K562 (cell line): Measurements from ENCODE around the gene ZNF148. TPM values are rescaled to one million over a fixed set of nuclear protein-coding genes. Genes with fewer than 3 reads are reported as not detected.

ENCODE experiments used
- ATAC-seq: fragments of 200-7000 bp; cut with Tn5 transposase; 3 replicates; pipeline ENCODE4 v1.9.1; 2020; ENCODE audit warnings: moderate library complexity
- BruUV-seq: library from RNA; stranded (reverse); fragments of 400-500 nt; replicated peaks from 2 replicates; lab custom pipeline; 2021; lab: Mats Ljungman, UMichigan
- CTCF ChIA-PET: fragments of 300-600 bp; formaldehyde crosslinking; extraction: SDS; loops from one replicate; lab custom pipeline; 2021; ENCODE audit warnings: low intra/inter-chr PET ratio; lab: Yijun Ruan, JAX
- POLR2A ChIA-PET: fragments of 300-600, 350-650 bp; sonication (Branson Sonifier 250); formaldehyde crosslinking; extraction: SDS; loops from one replicate; lab custom pipeline; 2021; ENCODE audit warnings: antibody characterized with exemption, inconsistent platforms; lab: Yijun Ruan, JAX
- DNase-seq, 4 experiments: peaks; one replicate each; pipeline versions ENCODE4 v3.0.0 to v3.0.0-alpha.2; 2011 to 2018; ENCODE audit warnings: low spot score in 3 of 4, mixed read lengths in 3 of 4; ENCODE audit errors: extremely low read depth in 1 of 4
- FAIRE-seq: peaks from 2 replicates; lab custom pipeline; 2011; peaks lifted over from hg19 to GRCh38; lab: Jason Lieb, UNC
- H2AFZ ChIP-seq: 2 replicates; pipeline ENCODE4 v1.6.0; 2011; ENCODE audit warnings: low read depth, low read length, control low read depth, inconsistent platforms
- H3K27ac ChIP-seq: fragments of 200-600 bp; 3 replicates; pipeline ENCODE4 v1.8.0; 2011; ENCODE audit warnings: low read depth, mild to moderate bottlenecking, control low read depth, inconsistent platforms, low read length, moderate library complexity, mixed read lengths; ENCODE audit errors: extremely low read depth
- H3K27me3 ChIP-seq, 2 experiments: fragments of 300-600 bp in 1 of 2; 2 replicates in 1 of 2; 3 replicates in 1 of 2; pipeline versions ENCODE4 v1.6.0 to v1.8.0; 2011; ENCODE audit warnings: inconsistent platforms in 2 of 2, low read length in 2 of 2, mild to moderate bottlenecking in 1 of 2, mixed read lengths in 1 of 2, moderate library complexity in 1 of 2; ENCODE audit not compliant: control insufficient read depth in 2 of 2, insufficient read depth in 2 of 2
- H3K36me3 ChIP-seq: fragments of 300-600 bp; 3 replicates; pipeline ENCODE4 v1.8.0; 2011; ENCODE audit warnings: mild to moderate bottlenecking, low read length, inconsistent platforms; ENCODE audit not compliant: control insufficient read depth, insufficient read depth
- H3K4me1 ChIP-seq, 2 experiments: fragments of 200-600 bp in 1 of 2; replicated peaks in 1 of 2; 2 replicates in 1 of 2; 3 replicates in 1 of 2; pipeline versions ENCODE4 v1.5.1 to v1.8.0; 2011; ENCODE audit warnings: inconsistent platforms in 2 of 2, low read length in 2 of 2, mild to moderate bottlenecking in 1 of 2, mixed read lengths in 1 of 2, moderate library complexity in 1 of 2; ENCODE audit not compliant: control insufficient read depth in 2 of 2, insufficient read depth in 2 of 2
- H3K4me2 ChIP-seq: 2 replicates; pipeline ENCODE4 v1.6.1; 2011; ENCODE audit warnings: low read length, control low read depth, inconsistent platforms, mixed read lengths; ENCODE audit not compliant: insufficient read depth
- H3K4me3 ChIP-seq: fragments of 200-600 bp; sonication (generic), shearing (Covaris generic); 2 replicates; pipeline ENCODE4 v1.5.1; 2016; ENCODE audit warnings: control low read depth, inconsistent platforms
- H3K79me2 ChIP-seq: fragments of 200-600 bp; 3 replicates; pipeline ENCODE4 v1.8.0; 2011; ENCODE audit warnings: low read length, inconsistent platforms; ENCODE audit not compliant: control insufficient read depth, insufficient read depth
- H3K9ac ChIP-seq, 2 experiments: 2 replicates each; pipeline versions ENCODE4 v1.6.0 to v1.6.1; 2011; ENCODE audit warnings: low read depth in 2 of 2, low read length in 2 of 2, control low read depth in 1 of 2, inconsistent platforms in 1 of 2, mild to moderate bottlenecking in 1 of 2, mixed read lengths in 1 of 2; ENCODE audit not compliant: insufficient read depth in 1 of 2
- H3K9me1 ChIP-seq: one replicate; pipeline ENCODE4 v1.6.0; 2011; ENCODE audit warnings: inconsistent platforms, mild to moderate bottlenecking, low read length, moderate library complexity; ENCODE audit not compliant: control insufficient read depth, insufficient read depth
- H3K9me3 ChIP-seq: replicated peaks from 2 replicates; pipeline ENCODE4 v1.5.1; 2011; ENCODE audit warnings: low read depth, low read length, inconsistent platforms; ENCODE audit not compliant: control insufficient read depth, insufficient read depth
- H4K20me1 ChIP-seq: replicated peaks from 2 replicates; pipeline ENCODE4 v1.6.1; 2011; ENCODE audit warnings: low read length, inconsistent platforms, mixed read lengths; ENCODE audit not compliant: control insufficient read depth, insufficient read depth
- ATF7 ChIP-seq: fragments of 450-650 bp; IDR thresholded peaks from 2 replicates; pipeline ENCODE4 v1.7.1; 2014; ENCODE audit warnings: mild to moderate bottlenecking, moderate library complexity
- BCL6 ChIP-seq: fragments of 250-450 bp; sonication (Bioruptor Pico); IDR thresholded peaks from 2 replicates; pipeline ENCODE4 v1.4.0; 2020
- HDAC1 ChIP-seq, 2 experiments: fragments of 450-650 bp; IDR thresholded peaks; 2 replicates each; pipeline ENCODE4 v1.6.1; 2016 to 2017; ENCODE audit warnings: inconsistent platforms in 1 of 2, mild to moderate bottlenecking in 1 of 2, moderate library complexity in 1 of 2
- PTRF ChIP-seq: fragments of 450-650 bp; IDR thresholded peaks from 2 replicates; pipeline ENCODE4 v1.6.1; 2016; ENCODE audit warnings: mild to moderate bottlenecking, missing genetic modification characterization, missing compliant biosample characterization
- SRF ChIP-seq, 2 experiments: fragments of 250-450, 450-650 bp in 1 of 2; sonication (Bioruptor Pico) in 1 of 2; sonication (generic) in 1 of 2; formaldehyde crosslinking; IDR thresholded peaks; 2 replicates each; pipeline versions ENCODE4 v1.5.0 to v1.5.1; 2020 to 2022; ENCODE audit warnings: mild to moderate bottlenecking in 1 of 2, missing genetic modification reagents in 1 of 2
- ZNF668 ChIP-seq: fragments of 250-450 bp; sonication (Bioruptor Pico); IDR thresholded peaks from 2 replicates; pipeline ENCODE4 v1.8.0; 2022; ENCODE audit warnings: mild to moderate bottlenecking, inconsistent platforms
- WGBS: fragments of 100-300 bp; shearing (Covaris generic); methylation state at CpG from one replicate; pipeline ENCODE4 v1.1.6; 2016; ENCODE audit warnings: low coverage, mixed read lengths; ENCODE audit not compliant: insufficient coverage; ENCODE audit errors: missing lambda C conversion rate; 5-methylcytosine and 5-hydroxymethylcytosine counted together
- in situ Hi-C: fragments of 300-500 bp; cut with MboI; formaldehyde crosslinking; loops from 4 replicates; pipeline ENCODE4 v1.15.0; 2018; ENCODE audit warnings: inconsistent platforms, mixed read lengths
- intact Hi-C: fragments of 100-400 bp; cut with micrococcal nuclease; formaldehyde crosslinking; loops from 2 replicates; pipeline ENCODE4 v1.14.2; 2022
- polyA plus RNA-seq, 8 experiments: library from polyadenylated mRNA; depleted of rRNA in 4 of 8; stranded (reverse) in 5 of 8; unstranded in 3 of 8; fragments of >200 nt; fragmentation: Nextera tagmentation in 2 of 8; fragmentation: Illumina TruSeq in 1 of 8; extraction: Ambion mirVana in 2 of 8; extraction: Trizol in 1 of 8; gene quantifications; 2 replicates each; pipeline versions ENCODE4 v1.2.1 to v1.2.3, GENCODE V29; 2011 to 2014; ENCODE audit warnings: inconsistent platforms in 1 of 8, missing spikeins in 1 of 8
- total RNA-seq, 7 experiments: library from RNA; depleted of rRNA in 6 of 7; stranded (reverse); fragments of >200 nt in 6 of 7; fragmentation: Illumina TruSeq in 2 of 7; extraction: Trizol in 2 of 7; gene quantifications; 2 replicates each; pipeline versions ENCODE4 v1.2.1 to v1.2.3, GENCODE V29; 2011 to 2021; ENCODE audit warnings: low replicate concordance in 1 of 7
- TF ChIP-seq, protein P1 (sequence below): fragments of 250-450 bp; sonication (Bioruptor Pico); IDR thresholded peaks from 2 replicates; pipeline ENCODE4 v1.5.0; 2022; ENCODE audit warnings: mild to moderate bottlenecking
- TF ChIP-seq, protein P2 (sequence below): fragments of 450-650 bp; IDR thresholded peaks from 2 replicates; pipeline ENCODE4 v1.6.1; 2016; ENCODE audit warnings: low read depth, mild to moderate bottlenecking, moderate library complexity

The ZNF148 gene
- total and polyA plus RNA-seq, 9 of the 15 experiments (the other 6 are each of a cell fraction or from before 2014, with no cell fraction given): 2.7 to 15.1 (median 8.3) TPM

DNA sequence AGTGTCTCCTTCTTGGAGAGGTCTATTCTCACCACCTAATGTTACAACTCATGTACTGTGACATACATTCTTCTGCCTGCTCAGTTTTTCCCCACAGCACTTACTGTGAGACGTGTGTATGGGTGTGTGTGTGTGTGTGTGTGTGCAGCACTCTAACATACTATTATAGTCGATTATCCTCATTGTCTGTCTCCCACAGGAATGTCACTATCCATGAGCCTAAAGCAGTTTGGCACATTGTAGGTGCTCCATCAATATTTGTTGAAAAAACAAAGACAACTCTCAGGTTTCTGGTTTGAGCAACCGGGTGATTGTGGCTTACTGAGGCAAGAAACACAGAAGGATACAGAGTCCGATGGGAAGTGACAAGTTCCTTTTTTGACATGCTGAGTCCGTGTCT lies 8.6 kb upstream of the ZNF148 start:
- H3K79me2 ChIP-seq: no peaks in the 10 kb centered on the region
- no peak for ATAC-seq
- H3K4me1 ChIP-seq: peaks cover 2 to 3% of the 10 kb centered on the region in 2 experiments; a peak in 2 of 5 replicates
- WGBS: 15% methylated on average over 5 of the region's 5 CpGs
- H3K36me3 ChIP-seq: no peaks in the 10 kb centered on the region
- intact Hi-C loops: loop anchor here (10.0 kb wide), 1 partner anchor 51 kb away; no protein-coding TSS in a partner anchor
- no peak overlapping the region for H3K27ac ChIP-seq
- no peak for FAIRE-seq
- TF ChIP-seq, protein P1, sequence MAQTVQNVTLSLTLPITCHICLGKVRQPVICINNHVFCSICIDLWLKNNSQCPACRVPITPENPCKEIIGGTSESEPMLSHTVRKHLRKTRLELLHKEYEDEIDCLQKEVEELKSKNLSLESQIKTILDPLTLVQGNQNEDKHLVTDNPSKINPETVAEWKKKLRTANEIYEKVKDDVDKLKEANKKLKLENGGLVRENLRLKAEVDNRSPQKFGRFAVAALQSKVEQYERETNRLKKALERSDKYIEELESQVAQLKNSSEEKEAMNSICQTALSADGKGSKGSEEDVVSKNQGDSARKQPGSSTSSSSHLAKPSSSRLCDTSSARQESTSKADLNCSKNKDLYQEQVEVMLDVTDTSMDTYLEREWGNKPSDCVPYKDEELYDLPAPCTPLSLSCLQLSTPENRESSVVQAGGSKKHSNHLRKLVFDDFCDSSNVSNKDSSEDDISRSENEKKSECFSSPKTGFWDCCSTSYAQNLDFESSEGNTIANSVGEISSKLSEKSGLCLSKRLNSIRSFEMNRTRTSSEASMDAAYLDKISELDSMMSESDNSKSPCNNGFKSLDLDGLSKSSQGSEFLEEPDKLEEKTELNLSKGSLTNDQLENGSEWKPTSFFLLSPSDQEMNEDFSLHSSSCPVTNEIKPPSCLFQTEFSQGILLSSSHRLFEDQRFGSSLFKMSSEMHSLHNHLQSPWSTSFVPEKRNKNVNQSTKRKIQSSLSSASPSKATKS: no peak
- no peak for TF ChIP-seq HDAC1 (IDR thresholded peaks at IDR 0.05)
- TF ChIP-seq SRF (CRISPR knock-in tag; IDR thresholded peaks at IDR 0.05): no peak
- no peak for TF ChIP-seq ZNF668 (CRISPR knock-in tag)
- no peak for TF ChIP-seq PTRF (tag)
- TF ChIP-seq BCL6 (CRISPR knock-in tag): no peak
- TF ChIP-seq, protein P2, sequence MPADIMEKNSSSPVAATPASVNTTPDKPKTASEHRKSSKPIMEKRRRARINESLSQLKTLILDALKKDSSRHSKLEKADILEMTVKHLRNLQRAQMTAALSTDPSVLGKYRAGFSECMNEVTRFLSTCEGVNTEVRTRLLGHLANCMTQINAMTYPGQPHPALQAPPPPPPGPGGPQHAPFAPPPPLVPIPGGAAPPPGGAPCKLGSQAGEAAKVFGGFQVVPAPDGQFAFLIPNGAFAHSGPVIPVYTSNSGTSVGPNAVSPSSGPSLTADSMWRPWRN: no peak
- no peak for TF ChIP-seq ATF7
- no peak for DNase-seq
- no peak overlapping the region for H3K9ac ChIP-seq
- H3K9me3 ChIP-seq: no peaks in the 10 kb centered on the region
- no peaks in the 10 kb centered on the region for H3K9me1 ChIP-seq
- H3K4me3 ChIP-seq: no peak overlapping the region
- H2AFZ ChIP-seq: no peak overlapping the region
- H3K27me3 ChIP-seq: no peaks in the 10 kb centered on the region
- POLR2A ChIA-PET: no interaction called here
- CTCF ChIA-PET: no interaction called here
- H4K20me1 ChIP-seq: no peaks in the 10 kb centered on the region
- H3K4me2 ChIP-seq: no peak overlapping the region; the same call in 1 of the 2 replicates
- in situ Hi-C loops: no loop called here
- BruUV-seq: no TSS peak
